Fibroblast of pulmonary artery (primary cell): ENCODE measurements around the gene LRRC39.

Experiments used
- DNase-seq: peaks from one replicate; pipeline ENCODE4 v3.0.0-alpha.2; 2010; ENCODE audit warnings: low read depth
- H3K4me3 ChIP-seq: replicated peaks from 2 replicates; pipeline ENCODE4 v1.5.1; 2011; ENCODE audit warnings: low read depth, mild to moderate bottlenecking, control low read depth, low read length, moderate library complexity
- TF ChIP-seq, protein P1 (sequence below): IDR thresholded peaks from 2 replicates; pipeline ENCODE4 v1.5.1; 2011; ENCODE audit warnings: mild to moderate bottlenecking, control low read depth, low read length, inconsistent platforms; ENCODE audit errors: missing control alignments

LRRC39 gene

DNA sequence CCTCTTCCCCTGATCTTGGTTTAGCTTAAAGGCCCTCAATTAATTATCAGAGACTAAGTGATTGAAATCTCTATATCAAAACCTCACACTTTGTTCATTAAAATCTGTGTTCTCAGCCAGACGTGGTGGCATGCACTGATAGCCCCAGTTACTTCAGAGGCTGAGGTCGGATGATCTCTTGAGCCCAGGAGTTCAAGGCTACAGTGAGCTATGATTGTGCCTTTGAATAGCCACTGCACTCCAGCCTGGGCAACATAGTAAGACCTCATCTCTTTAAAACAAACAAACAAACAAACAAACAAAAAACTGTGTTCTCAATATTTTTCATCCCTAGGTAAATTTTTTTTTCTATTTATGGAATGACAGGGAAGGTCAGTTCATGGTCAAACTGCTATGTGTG is 26.4 kb downstream of the LRRC39 start:
- DNase-seq = no peak
- TF ChIP-seq, protein P1, sequence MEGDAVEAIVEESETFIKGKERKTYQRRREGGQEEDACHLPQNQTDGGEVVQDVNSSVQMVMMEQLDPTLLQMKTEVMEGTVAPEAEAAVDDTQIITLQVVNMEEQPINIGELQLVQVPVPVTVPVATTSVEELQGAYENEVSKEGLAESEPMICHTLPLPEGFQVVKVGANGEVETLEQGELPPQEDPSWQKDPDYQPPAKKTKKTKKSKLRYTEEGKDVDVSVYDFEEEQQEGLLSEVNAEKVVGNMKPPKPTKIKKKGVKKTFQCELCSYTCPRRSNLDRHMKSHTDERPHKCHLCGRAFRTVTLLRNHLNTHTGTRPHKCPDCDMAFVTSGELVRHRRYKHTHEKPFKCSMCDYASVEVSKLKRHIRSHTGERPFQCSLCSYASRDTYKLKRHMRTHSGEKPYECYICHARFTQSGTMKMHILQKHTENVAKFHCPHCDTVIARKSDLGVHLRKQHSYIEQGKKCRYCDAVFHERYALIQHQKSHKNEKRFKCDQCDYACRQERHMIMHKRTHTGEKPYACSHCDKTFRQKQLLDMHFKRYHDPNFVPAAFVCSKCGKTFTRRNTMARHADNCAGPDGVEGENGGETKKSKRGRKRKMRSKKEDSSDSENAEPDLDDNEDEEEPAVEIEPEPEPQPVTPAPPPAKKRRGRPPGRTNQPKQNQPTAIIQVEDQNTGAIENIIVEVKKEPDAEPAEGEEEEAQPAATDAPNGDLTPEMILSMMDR = no peak
- H3K4me3 ChIP-seq = no peak overlapping the region

DNA sequence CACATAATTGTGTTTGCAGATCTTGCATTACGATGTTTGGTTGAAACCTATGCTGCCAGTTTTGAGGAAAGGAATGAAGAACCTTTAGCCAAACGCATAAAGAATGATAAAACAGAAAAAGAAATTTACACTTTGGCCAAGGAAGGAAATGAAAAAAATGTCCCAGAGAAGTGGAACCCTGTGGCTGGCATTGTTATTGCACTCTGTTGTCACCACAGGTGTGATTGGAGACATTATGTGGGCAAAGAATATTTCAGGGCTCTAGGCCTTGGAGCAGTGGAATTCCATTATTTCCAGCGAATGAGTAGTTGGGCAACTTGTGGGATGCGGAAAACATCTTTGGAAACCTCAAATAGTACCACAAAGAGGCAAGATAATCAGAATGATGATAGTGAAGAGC is 30.2 kb downstream of the LRRC39 start:
- DNase-seq = no peak
- TF ChIP-seq, protein P1 = no peak
- H3K4me3 ChIP-seq = no peak overlapping the region

DNA sequence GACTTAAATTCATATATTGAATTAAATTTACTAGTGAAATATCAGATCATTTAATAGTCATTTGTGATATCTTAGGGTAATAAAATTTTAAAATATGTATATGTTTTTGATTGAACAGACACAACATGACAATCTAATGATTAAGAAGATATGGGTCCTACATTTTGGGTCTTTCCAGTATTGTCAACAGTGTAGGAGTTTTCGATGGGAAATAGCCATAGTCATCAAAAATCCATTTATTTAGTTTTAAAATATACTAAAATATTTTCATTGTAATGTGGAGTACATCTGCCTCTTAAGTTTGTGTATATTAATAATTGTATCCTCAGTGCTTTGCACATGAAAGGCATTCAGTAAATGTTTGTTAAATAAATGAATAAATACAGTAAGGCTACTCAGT is 31.1 kb downstream of the LRRC39 start:
- TF ChIP-seq, protein P1 = no peak
- DNase-seq = no peak
- H3K4me3 ChIP-seq = no peak overlapping the region

DNA sequence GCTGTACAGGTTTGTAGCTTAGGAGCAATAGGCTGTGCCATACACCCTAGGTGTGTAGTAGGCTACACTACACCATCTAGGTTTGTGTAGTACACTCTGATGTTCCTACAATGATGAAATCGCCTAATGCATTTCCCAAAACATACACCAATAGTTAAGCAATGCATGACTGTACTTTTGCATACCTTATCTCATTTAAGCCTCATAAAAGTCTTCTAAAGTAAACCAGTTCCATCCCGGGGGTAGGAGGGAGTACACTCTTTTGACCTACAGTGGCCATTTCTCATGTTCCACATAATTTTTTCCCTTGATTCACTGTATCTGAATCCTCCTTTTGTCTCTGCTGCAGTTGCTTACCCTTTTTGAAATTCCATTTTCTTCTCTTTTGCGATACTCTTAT is 32.9 kb downstream of the LRRC39 start:
- H3K4me3 ChIP-seq = no peak overlapping the region
- TF ChIP-seq, protein P1 = no peak
- no peak for DNase-seq

DNA sequence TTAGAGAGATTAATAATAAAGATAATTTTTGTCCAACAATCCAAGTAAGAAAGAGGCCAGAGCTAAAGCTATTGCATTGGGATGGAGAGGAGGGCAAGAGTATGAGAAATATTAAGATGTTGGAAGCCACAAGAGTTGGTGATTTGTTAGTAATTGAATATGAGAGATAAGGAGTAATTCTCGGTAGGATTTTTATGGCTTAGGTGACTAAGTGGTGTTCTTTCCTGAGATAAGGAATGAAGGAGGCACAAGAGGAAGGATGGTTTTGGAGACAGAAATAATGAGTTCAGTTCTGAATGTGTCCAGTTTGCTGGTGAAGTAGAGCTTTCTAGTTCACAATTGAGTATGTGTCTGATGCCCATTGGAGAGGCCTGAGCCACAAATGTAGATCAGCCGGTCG is 35.7 kb downstream of the LRRC39 start:
- TF ChIP-seq, protein P1 = no peak
- no peak overlapping the region for H3K4me3 ChIP-seq
- DNase-seq = no peak

DNA sequence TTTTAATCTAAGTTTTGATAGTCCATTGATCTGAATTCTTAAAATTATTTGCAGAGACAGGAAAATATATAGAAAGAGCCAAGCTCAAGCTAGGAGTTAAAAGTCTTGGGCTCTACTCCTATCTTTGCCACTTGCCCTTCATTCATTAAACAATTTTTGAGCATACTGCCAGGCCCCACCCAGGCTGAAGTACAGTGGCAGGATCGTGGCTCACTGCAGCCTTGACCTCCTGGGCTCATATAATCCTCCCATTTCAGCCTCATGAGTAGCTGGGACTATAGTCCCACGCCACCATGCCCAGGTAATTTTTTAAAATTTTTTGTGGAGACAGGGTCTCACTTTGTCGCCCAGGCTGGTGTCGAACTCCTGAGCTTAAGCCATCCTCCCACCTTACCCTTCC is 36.9 kb downstream of the LRRC39 start:
- no peak overlapping the region for H3K4me3 ChIP-seq
- TF ChIP-seq, protein P1 = no peak
- no peak for DNase-seq

DNA sequence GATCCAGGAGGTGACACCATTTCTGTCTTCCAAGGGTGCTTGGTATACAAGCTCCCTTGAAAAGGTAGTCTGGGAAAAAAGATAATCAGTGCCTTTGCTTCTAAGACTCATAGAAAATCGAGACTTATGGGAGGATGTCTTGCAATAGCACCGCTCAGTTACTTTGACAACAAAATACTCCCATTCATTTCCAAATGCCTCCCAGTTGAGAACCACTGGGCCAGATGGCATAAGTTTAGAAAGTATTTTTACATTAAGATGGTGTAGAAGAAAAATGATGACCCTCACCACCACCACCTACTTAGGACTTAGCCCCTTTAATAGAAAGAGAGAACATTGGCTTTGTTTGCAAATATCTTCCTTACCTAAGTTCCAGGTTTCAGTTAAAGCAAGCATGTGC is 40.5 kb downstream of the LRRC39 start:
- TF ChIP-seq, protein P1 = no peak
- no peak overlapping the region for H3K4me3 ChIP-seq
- DNase-seq = no peak
